Stimulated activated CD8-positive, alpha-beta memory T cell treated with anti-CD3 and anti-CD28 coated beads, Interleukin-15, amount 100 ng/mL, for 1 hour (primary cell): ENCODE results near the gene SFSWAP.
"Not testable (repeated sequence)": the region's sequence is repeated elsewhere in the genome, so short reads cannot be mapped to it uniquely, and the experiment has no call there.

ENCODE experiments used
- DNase-seq: peaks from one replicate; pipeline ENCODE4 v3.0.0-alpha.2; 2020; ENCODE audit warnings: low read depth

SFSWAP gene

DNA sequence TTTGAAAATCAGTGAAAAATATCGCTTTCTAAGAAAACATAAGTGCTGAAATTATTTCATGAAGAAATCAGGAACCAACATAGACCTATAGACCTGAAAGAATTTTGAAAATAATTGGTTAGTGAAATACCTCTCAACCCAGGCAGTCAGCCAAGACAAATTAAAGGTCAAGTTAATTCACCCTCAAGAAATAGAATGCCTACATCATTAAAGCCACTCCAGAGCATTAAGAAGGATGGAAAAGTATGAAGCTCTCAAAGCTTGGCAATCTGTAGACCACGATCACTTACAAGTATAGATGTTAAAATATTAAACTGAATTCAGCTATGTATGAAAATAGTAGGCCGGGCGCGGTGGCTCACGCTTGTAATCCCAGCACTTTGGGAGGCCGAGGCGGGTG lies 48.3 kb downstream of the SFSWAP start:
- DNase-seq = no peak

DNA sequence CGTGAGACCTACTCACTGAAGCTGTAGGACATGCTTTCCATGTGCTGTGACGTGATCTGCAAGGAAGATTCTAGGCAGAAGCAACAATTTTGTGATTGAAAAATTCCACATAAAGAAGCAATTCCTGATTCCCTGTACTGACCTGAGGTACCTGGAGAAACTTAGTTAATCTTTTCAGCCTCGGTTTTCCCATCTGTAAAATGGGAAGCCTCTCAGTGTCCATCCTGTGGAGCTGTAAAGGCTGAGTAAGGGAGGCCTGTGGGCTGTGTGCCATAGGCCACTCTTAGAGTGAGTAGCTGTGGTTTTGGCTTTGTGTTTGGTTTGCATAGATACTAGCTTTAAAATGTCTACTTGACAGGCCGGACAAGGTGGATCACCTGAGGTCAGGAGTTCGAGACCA lies 50.7 kb downstream of the SFSWAP start:
- no peak for DNase-seq

DNA sequence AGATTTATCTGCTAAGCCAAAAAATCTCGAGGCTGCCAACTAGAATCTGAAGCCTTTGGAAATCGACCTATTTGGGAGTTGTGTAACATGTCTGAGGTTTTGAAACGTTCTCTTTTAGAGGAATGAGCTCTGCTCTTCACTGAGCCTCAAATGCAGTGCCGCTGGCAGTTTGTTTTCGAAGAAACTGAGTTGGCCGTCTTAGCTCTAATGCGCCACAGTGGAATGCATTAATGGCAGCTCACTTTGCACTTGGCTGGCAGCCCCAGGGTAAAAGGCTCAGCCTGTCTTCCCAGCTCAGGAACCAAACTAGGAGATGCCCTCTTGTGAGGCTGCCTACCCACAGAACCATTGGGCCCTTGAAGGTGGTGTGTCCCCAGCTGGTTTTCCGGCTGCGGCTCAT lies 53.8 kb downstream of the SFSWAP start:
- DNase-seq = no peak

DNA sequence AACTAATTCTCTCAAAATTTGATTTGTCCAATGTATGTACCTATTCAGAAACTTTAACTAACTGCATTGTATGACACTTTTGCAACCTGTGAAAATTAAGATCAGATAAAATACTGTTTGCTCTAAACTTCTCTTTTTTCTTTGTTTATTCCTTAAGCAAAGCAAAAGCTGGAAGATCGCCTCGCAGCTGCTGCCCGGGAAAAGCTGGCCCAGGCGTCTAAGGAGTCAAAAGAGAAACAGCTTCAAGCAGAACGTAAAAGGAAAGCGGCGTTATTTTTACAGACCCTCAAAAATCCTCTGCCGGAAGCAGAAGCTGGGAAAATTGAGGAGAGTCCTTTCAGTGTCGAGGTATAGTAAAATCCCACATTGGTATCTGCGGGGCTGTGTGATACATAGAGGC lies 55.1 kb downstream of the SFSWAP start:
- no peak for DNase-seq

DNA sequence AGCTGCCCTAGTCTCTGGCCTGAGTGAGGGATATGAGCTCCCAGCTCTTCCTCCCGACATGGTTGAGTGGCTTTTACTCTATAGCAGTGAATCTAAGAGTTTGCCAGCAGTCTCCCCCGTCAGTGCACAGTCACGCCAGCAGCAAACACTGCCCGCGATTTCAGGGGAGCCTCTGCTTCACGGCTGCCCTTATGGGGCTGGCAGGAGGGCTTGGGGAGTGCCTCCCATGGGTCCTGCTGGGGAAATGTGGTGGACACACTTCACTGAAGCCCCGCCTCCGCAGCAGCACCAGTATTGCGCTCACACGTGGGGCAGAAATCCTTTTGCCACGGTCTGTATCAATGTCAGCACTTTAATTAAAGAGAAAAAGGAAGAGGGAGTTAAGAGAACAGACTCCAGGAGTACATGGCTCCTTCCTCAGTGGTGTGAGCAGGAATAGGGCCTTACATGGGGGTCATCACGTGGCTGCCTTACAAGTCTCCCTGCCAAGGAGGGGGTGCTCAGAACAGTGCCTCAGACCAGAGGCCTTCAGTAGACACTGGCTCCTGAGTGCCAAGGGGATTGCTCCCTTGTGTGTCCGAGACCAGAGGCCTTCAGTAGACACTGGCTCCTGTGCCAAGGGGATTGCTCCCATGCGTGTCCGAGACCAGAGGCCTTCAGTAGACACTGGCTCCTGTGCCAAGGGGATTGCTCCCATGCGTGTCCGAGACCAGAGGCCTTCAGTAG lies 55.7 kb downstream of the SFSWAP start:
- no peak for DNase-seq

DNA sequence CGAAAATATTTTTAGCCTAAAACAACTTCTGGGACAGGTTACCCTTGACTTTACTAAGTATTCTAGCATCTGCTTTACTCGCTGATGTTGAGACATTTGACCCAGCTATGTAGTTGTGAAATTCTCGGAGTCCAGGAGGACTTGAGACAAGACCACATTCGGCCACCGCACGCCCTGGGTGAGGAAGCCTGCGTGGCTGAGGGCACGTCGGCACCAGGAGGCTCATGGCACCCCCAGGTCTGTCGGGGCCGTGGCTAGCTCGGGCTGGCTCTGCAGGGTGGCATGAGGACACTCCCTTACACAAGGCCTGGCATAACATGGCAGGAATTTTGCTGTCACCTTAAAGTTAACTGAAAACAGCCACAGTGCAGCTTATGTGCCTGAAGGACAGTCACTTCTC lies 59.2 kb downstream of the SFSWAP start:
- no peak for DNase-seq

DNA sequence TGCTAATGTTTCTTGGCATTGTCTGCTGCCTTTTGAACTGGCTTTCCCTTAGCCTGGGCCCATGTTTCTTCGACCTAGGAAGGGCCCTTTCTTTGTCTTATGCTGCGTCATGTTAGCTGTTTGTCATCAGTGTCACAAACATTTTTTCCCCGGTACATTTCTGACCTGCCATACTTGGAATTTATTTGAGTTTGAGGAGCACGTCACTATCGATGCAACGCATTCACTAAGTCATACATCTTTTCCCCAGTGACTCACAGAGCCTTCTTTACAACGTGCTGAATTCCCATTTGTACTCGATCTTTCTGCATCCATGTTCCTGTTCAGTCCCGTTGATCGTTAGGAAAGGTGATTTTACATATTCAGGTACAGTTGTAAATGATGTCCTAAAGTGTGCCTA lies 61.1 kb downstream of the SFSWAP start:
- no peak for DNase-seq

DNA sequence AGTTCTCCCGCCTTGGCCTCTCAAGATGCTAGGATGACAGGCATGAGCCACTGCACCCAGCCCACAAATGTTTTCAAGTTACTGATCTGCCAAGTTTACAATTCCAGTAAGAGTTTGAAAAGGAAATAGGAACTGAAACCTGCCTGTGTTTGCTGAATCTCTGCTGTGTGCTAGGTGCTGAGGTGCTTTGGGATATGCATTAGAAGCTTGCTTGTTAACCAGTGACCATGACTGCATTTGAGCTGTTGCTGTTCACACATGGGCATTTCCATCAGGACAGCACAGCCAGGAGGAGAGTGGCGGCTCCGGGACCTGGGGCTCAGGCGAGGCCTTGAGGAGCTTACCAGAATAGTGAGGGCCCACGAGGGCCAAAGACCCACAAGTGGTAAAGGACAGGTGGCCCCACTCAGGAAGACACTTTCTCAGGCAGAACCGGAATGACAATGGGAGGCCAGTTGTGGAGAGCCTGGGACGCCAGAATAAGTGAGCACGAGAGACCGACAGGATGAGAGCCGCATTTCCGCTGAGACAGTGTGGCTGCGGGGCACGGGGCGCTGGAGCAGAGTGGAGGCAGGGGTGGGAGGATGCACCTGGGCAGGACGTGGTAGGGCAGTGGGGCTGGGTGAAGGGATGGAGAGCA lies 62.8 kb downstream of the SFSWAP start:
- DNase-seq = no peak

DNA sequence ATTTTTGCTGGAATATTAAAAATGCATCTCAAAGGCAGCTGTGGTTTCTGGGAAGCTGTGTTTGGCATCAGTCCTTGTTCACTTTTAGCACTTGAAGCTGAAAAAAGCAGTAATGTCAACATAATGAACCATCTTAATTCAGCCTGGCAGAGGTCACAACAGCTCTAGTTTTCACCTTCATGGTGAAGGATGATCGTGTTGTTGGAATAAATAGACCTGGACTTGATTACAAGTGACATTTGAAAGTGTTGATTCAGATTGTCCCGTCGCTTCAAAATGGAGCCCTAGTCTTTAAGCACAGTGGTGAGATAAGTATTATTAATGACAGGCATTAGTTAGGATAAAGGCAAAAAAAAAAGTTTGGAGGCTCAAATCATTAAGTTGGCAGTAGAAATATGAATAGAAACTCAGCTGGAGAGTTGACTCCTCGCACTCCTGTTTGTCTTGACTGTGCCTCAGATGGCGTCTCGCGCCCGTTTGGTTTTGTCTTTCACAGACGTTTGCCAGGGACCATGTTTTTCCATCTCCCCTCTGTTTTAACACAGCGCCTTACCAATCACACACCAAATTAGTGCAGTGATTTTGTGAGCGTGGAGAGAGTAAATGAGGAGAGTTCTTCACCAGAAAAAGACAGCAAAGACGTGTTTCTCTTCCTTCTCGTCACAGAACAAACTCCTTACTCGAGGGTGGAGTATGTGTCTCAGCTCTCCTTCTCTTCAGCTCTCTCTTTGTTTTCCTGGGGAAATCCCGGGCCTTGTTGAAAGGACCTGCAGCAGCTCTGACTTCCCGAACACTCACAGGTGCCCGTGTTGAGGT lies 63.9 kb downstream of the SFSWAP start:
- DNase-seq = no peak

DNA sequence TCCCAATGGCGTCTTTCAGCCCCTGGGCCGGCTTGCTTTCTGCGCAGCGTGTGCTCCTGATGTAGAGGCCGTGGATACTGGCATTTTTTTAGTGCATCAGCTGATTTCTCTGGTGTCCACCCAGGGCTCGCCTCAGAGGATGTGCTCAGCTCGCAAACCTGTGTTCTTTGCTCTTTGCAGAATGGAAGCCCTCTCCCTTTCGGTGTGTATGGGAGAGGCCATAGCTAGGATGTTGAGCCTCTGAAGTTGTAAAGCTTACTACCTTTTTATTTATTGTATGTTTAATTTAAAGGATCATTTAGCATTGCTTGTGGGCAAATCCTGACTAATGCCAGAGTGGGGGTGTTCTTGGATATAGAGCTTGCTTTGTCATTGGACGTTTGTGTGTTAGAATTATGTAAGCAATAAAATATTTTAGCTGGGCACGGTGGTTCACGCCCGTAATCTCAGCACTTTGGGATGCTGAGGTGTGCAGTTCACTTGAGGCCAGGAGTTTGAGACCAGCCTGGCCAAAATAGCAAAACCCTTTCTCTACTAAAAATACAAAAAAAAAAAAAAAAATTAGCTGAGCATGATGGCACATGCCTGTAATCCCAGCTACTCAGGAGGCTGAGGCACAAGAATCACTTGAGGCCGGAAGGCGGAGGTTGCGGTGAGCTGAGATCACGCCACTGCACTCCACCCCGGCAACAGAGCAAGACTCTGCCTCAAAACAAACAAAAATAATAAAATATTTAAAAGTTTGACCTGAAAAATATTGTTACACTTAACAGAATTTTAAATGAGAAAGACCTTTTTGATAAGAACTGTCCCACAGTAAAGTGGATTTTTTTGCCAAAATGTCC lies 64.7 kb downstream of the SFSWAP start:
- DNase-seq = no peak

DNA sequence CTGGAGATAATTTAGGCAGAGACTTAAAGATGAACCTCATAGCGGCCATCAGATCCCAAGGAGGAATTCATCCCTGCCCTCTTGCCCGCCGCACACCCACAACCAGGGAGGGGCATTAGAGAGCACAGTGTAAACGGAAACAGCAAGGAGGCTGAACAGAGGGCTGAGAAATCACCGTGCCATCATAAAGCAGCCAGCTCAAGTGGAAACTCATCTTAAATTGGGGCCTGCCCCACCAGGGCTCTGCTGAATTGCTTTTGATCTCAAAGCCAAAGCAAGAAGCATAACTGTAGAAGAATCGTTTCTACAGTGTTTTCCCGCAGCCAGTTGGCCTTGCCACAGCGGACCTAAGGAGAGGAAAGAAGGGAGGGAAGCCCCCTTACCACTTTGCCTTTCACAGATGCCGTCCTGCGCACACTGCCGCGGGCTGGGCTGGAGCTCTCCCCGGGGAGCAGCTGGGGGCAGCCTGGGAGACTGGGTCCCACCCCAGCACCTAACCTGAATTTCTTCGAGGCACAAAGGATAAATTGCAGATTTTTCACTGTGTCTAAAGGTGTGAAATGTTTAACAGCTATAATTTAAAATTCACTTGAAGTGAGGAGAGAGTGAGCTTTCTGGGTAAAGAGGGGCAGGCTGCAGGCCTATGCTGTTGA lies 65.5 kb downstream of the SFSWAP start:
- no peak for DNase-seq

DNA sequence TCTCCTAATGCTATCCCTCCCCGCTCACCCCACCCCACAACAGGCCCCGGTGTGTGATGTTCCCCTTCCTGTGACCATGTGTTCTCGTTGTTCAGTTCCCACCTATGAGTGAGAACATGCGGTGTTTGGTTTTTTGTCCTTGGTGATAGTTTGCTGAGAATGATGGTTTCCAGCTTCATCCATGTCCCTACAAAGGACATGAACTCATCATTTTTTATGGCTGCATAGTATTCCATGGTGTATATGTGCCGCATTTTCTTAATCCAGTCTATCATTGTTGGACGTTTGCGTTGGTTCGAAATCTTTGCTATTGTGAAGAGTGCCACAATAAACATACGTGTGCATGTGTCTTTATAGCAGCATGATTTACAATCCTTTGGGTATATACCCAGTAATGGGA lies 66.4 kb downstream of the SFSWAP start:
- DNase-seq = not testable (repeated sequence)

DNA sequence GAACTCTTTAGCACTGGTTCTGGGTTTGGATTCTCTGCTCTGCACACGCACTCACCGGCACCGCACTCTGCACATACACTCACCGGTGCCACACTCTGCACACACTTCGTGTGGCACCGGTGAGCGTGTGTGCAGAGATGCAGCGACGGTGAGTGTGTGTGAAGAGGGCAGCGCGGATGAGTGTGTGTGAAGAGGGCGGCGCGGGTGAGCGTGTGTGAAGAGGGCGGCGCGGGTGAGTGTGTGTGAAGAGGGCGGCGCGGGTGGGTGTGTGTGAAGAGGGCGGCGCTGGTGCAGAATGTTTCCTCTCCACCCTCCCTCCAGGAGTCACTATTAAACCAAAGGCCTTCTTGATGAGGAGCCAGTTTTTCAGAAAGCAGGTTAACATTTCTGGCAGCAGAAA lies 68.1 kb downstream of the SFSWAP start:
- no peak for DNase-seq

DNA sequence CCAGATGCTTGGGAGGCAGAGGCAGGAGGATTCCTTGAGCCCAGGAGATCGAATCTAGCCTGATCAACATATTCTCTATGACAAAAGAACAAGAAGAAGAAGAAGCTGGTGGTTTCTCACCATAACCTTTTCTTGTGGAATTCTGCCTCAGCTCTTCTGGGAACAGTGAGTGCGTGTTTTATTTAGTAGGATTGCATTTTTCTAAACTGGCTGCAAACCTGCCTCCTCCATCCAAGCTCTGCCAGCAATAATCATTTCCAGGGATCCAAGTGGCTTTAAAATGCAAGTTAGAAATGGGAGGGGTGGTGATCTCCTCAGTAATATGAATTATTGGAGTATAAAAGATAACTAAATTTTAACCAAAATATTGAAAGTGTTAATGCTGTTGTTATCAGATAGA lies 71.2 kb downstream of the SFSWAP start:
- DNase-seq = no peak

DNA sequence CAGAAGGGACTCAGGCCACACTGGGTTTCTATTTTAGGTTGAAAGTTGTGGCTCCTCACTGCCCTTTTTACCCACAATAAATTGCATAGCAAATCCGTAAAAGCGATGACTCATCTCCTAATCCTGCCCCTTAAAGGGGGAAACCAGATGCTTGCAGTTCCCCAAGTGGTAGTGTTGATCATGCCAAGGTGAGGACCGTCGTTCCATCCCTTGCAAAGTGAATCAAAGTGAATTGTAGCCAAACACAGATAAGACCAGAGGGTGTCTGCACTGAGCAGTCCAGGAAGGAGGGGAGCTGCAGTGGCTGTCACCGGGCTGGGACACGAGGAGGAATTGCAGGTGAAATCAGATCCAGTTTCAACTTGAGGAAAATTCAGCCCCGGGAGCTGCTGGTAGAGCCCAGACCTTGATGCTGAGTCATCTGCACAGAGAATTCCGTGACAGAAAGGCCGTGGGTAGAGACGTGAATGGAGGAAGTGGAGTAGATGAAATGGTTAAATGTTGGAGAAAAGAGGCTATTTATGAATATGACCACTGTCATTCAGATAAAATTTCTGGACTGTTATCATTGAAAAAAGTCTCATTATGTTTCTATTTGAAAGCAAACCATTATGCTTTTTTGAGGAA lies 73.1 kb downstream of the SFSWAP start:
- DNase-seq = no peak

DNA sequence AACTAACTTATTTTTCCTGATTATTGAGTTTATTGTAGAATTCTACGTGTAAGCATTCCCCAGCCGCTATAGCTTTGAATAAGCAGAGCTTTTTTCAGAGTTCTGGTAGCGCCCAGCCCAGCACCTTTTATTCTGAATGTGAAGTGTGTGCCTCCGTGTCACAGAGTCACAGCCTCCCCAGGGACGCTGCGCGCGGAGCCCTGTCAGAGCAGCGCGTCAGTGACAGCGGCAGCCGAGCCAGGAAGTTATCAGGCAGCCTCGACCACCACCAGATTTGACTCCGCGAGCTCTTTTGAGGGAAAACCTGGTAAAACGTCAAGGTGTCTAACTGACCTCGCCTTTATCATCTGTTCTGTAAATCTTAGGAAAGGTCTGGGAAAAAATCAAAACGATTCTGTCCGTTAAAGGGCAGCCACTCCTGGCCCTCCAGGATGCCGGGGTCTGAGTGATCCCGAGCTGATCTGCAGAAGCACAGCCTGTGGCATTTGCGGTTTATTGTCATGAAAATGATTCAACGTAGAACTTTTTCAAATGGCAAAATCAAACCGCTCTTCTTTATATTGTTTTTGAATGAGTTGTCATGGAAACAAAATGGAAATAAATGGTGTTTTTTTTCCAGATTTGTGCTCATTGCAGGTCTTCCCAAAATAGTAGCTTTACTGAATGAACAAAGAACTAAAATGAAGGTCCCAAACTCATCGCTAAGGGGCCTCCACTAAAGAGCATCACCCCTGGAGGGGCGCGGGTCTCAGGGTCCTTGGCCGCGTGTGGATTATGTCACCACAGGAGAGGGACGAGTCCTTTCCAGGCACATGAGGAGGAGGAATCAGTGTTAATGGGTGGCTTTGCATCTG lies 74.2 kb downstream of the SFSWAP start:
- no peak for DNase-seq

DNA sequence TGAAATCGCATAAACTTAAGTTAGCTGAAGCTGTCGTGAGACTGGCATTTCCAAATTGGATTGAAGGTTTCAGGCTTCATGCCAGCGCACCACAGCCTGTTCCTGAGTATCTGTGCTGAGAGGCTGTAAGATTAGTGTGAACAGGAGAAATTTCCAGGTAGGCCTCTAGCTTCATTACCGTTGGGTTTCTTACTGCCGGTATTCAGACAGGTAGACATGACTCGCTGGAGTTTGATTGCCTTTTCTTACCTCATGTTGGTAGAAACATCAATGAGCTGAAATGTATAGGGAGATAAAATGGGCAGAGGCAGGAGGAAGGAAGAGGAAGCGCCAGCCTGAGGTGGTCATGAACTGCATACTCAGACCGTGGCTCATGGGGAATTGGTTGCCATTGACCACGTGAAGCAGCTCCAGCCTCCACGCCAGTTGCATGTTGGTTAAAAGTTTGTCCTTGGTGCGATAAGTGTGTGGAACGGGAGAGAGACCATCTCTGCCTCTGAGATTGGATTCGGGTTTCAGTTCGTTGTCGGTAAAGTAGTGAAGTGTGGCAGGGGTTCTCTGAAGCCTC lies 75.0 kb downstream of the SFSWAP start:
- DNase-seq = no peak

DNA sequence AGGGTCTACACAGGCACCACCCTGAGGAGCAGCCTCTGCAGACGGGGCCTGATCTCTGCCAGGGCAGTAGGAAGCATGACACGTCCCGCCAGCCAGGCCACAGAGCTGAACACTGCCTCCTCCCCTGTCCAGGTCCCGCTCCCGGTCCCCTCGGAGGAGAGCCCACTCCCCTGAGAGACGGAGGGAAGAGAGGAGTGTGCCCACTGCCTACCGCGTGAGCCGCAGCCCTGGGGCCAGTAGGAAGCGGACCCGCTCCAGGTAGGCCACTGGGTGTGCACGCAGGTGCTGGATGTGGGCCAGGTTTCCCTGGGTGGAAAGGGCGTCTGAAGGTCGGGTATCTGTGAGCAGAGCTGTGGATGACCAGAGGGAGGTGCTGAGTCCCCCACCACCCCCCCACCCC lies 75.4 kb downstream of the SFSWAP start:
- no peak for DNase-seq

DNA sequence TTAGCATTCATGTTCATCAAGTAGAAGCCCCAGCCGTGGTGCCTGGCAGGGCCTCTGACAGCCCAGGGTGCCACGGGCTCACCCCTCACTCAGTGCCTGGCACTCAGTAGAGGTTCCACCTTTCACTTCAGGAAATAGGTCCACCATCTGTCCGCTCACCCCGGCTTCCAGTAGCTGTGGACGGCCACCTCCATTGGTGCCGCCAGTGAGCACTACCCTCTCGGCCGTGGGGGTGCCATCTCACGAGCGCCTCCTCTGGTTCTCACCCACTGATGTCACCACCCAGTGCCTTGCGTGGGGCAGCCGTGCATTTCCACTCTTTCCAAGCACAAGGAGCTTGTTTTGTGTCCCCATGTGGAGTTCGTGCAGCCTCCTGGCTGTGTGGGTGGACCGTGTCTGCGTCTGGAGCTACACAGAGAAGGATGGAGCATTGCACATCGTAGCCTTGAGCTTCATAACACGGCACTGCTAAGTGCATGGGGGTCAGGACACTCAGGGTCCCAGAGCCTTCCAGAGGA lies 76.3 kb downstream of the SFSWAP start:
- no peak for DNase-seq

DNA sequence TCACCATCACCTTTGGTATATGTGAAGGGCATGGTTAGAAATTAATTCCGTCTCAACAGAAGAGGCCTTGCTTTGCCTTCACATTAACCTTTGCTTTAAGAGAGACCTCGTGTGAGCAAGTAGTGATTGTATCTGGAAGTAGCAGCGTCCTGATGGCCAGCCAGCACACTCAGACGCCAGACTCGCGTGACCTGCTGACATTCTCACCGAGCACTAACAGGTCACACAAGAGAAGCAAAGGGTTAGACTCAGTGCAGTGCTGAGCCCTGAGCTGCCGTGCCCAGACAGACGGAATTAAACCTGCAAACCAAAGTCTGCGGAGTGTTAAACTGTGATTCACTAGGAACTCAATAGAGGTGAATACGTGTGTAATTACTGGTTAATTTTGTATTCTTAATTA lies 77.2 kb downstream of the SFSWAP start:
- no peak for DNase-seq
